Caco-2 (cell line): Measurements from ENCODE around the gene FAM9C. TPM values are rescaled to one million over a fixed set of nuclear protein-coding genes. Genes with fewer than 3 reads are reported as not detected.

Experiments
- Bru-seq: library from RNA; stranded (reverse); fragments of 400-500 nt; gene quantifications from one replicate; lab custom pipeline; 2021; lab: Mats Ljungman, UMichigan
- BruChase-seq, 2 experiments: library from RNA; stranded (reverse); fragments of 400-500 nt; gene quantifications; one replicate each; lab custom pipeline; 2021; lab: Mats Ljungman, UMichigan
- BruUV-seq: library from RNA; stranded (reverse); fragments of 400-500 nt; replicated peaks from 2 replicates; lab custom pipeline; 2021; lab: Mats Ljungman, UMichigan
- CTCF ChIA-PET: fragments of 300-600 bp; sonication (Branson Sonifier 250); formaldehyde crosslinking; loops from one replicate; lab custom pipeline; 2022; ENCODE audit warnings: antibody characterized with exemption; lab: Charles Lee
- POLR2A ChIA-PET: fragments of 300-600 bp; sonication (Branson Sonifier 250); formaldehyde crosslinking; loops from one replicate; lab custom pipeline; 2022; ENCODE audit warnings: antibody characterized with exemption; lab: Charles Lee
- DNase-seq, 2 experiments: peaks; one replicate each; pipeline versions ENCODE4 v3.0.0 to v3.0.0-alpha.2; 2020 to 2022
- H3K27me3 ChIP-seq: replicated peaks from 2 replicates; pipeline ENCODE4 v1.6.0; 2011; ENCODE audit warnings: low read length; ENCODE audit not compliant: control insufficient read depth, insufficient read depth
- H3K36me3 ChIP-seq: 2 replicates; pipeline ENCODE4 v1.5.1; 2011; ENCODE audit warnings: low read length; ENCODE audit not compliant: control insufficient read depth, insufficient read depth
- H3K4me1 ChIP-seq: fragments of 250-450 bp; sonication (Bioruptor Pico); 2 replicates; pipeline ENCODE4 v1.5.1; 2020; ENCODE audit warnings: mild to moderate bottlenecking
- H3K4me3 ChIP-seq: 2 replicates; pipeline ENCODE4 v1.5.1; 2011; ENCODE audit warnings: low read depth, mild to moderate bottlenecking, control low read depth, low read length
- H3K9me3 ChIP-seq: fragments of 250-450 bp; sonication (Bioruptor Pico); 2 replicates; pipeline ENCODE4 v1.5.1; 2020; ENCODE audit warnings: mild to moderate bottlenecking, moderate library complexity
- H3K27ac Mint-ChIP-seq: one replicate; pipeline ENCODE4 v1.8.0; 2022; ENCODE audit warnings: mixed read lengths; ENCODE audit not compliant: unreplicated experiment
- H3K27me3 Mint-ChIP-seq: one replicate; pipeline ENCODE4 v1.8.0; 2022; ENCODE audit warnings: mixed read lengths; ENCODE audit not compliant: insufficient read depth, unreplicated experiment
- H3K36me3 Mint-ChIP-seq: one replicate; pipeline ENCODE4 v1.8.0; 2022; ENCODE audit warnings: mild to moderate bottlenecking, mixed read lengths; ENCODE audit not compliant: insufficient read depth, unreplicated experiment
- H3K4me1 Mint-ChIP-seq: one replicate; pipeline ENCODE4 v1.8.0; 2022; ENCODE audit warnings: low read depth, mixed read lengths; ENCODE audit not compliant: unreplicated experiment
- H3K4me3 Mint-ChIP-seq: one replicate; pipeline ENCODE4 v1.8.0; 2022; ENCODE audit warnings: mild to moderate bottlenecking, moderate library complexity, mixed read lengths; ENCODE audit not compliant: unreplicated experiment
- H3K9me3 Mint-ChIP-seq: one replicate; pipeline ENCODE4 v1.8.0; 2022; ENCODE audit warnings: mixed read lengths; ENCODE audit not compliant: unreplicated experiment
- CTCF ChIP-seq, 2 experiments: fragments of 200-600 bp in 1 of 2; IDR thresholded peaks; 1 replicate in 1 of 2; 2 replicates in 1 of 2; pipeline versions ENCODE4 v1.5.1 to v1.8.0; 2011 to 2022; ENCODE audit warnings: antibody characterized with exemption in 1 of 2, control low read depth in 1 of 2, inconsistent platforms in 1 of 2, low read depth in 1 of 2, low read length in 1 of 2, mild to moderate bottlenecking in 1 of 2, moderate library complexity in 1 of 2; ENCODE audit not compliant: insufficient read depth in 1 of 2, severe bottlenecking in 1 of 2, unreplicated experiment in 1 of 2
- intact Hi-C: fragments of 100-400 bp; cut with micrococcal nuclease; formaldehyde crosslinking; loops from one replicate; pipeline ENCODE4 v1.10.0; 2022; ENCODE audit not compliant: unreplicated experiment
- long read RNA-seq: library from polyadenylated mRNA; stranded (forward); transcript quantifications from one replicate; pipeline ENCODE4 v2.0.0, GENCODE V29; 2022
- total RNA-seq: library from RNA; stranded (reverse); gene quantifications from 2 replicates; pipeline ENCODE4 v1.2.3, GENCODE V29; 2022

Gene FAM9C
- not detected in 2 replicates for total RNA-seq
- not detected for Bru-seq, nascent RNA
- percentile 8 among the genes with signal in this experiment for BruChase-seq, experiment 1, labeled RNA remaining after a 2-hour chase
- BruChase-seq, experiment 2, labeled RNA remaining after a 6-hour chase = not detected
- long read RNA-seq = 0 reads

GRCh38 chrX:13044441-13044840 is at the start of gene FAM9C:
TSS of gene FAM9C (minus strand) at chrX:13044620. CDS start at chrX:13043789, 831 bp downstream.
- Histone ChIP-seq H3K36me3 (no peaks in the 10 kb centered on the region), H3K4me1 (no peaks in the 10 kb centered on the region), H3K9me3 (no peaks in the 10 kb centered on the region), H3K27me3 (no peaks in the 10 kb centered on the region), H3K4me3 (no peak within 1 kb of the TSS)
- Mint-ChIP-seq H3K27me3 (no peaks in the 10 kb centered on the region), H3K9me3 (no peaks in the 10 kb centered on the region), H3K27ac (no peak within 1 kb of the TSS), H3K36me3 (no peaks in the 10 kb centered on the region), H3K4me3 (no peak within 1 kb of the TSS), H3K4me1 (no peaks in the 10 kb centered on the region)
- BruUV-seq = no TSS peak
- POLR2A ChIA-PET = no interaction called here
- TF ChIP-seq CTCF (IDR thresholded peaks at IDR 0.05; ENCODE audit: insufficient read depth in 1 of 2, low read depth in 1 of 2, low read length in 1 of 2, severe bottlenecking in 1 of 2, unreplicated experiment in 1 of 2) = no peak
- DNase-seq = no peak
- CTCF ChIA-PET = no interaction called here
- intact Hi-C loops = no loop called here

GRCh38 chrX:13093529-13094140 is 49.2 kb upstream of the FAM9C start:
- H3K9me3 Mint-ChIP-seq = no peaks in the 10 kb centered on the region
- intact Hi-C loops = loop anchor here (10.0 kb wide), 1 partner anchor 119 kb away; the partner anchor contains the start of gene TMSB4X
- H3K4me3 Mint-ChIP-seq = no peak overlapping the region
- Histone ChIP-seq H3K4me1 (no peaks in the 10 kb centered on the region), H3K4me3 (no peak overlapping the region), H3K27me3 (no peaks in the 10 kb centered on the region), H3K9me3 (no peaks in the 10 kb centered on the region), H3K36me3 (no peaks in the 10 kb centered on the region)
- ChIA-PET POLR2A (no interaction called here), CTCF (no interaction called here)
- H3K36me3 Mint-ChIP-seq = no peaks in the 10 kb centered on the region
- no peak overlapping the region for H3K27ac Mint-ChIP-seq
- H3K4me1 Mint-ChIP-seq = no peaks in the 10 kb centered on the region
- DNase-seq = no peak
- no peaks in the 10 kb centered on the region for H3K27me3 Mint-ChIP-seq
- TF ChIP-seq CTCF (IDR thresholded peaks at IDR 0.05; ENCODE audit: insufficient read depth in 1 of 2, low read depth in 1 of 2, low read length in 1 of 2, severe bottlenecking in 1 of 2, unreplicated experiment in 1 of 2) = no peak
- BruUV-seq = no TSS peak

- no peak overlapping the region for H3K4me3 Mint-ChIP-seq
- H3K27me3 Mint-ChIP-seq = no peaks in the 10 kb centered on the region
- H3K27ac Mint-ChIP-seq = no peak overlapping the region
- intact Hi-C loops = loop anchor here (10.0 kb wide), 1 partner anchor 118 kb away; the partner anchor contains the start of gene TMSB4X
- no peaks in the 10 kb centered on the region for H3K36me3 ChIP-seq
- no peaks in the 10 kb centered on the region for H3K4me1 Mint-ChIP-seq
- POLR2A ChIA-PET = no interaction called here
- no peak for DNase-seq
- no peaks in the 10 kb centered on the region for H3K9me3 Mint-ChIP-seq
- H3K4me1 ChIP-seq = no peaks in the 10 kb centered on the region
- no peaks in the 10 kb centered on the region for H3K27me3 ChIP-seq
- H3K9me3 ChIP-seq = no peaks in the 10 kb centered on the region
- H3K36me3 Mint-ChIP-seq = no peaks in the 10 kb centered on the region
- no peak overlapping the region for H3K4me3 ChIP-seq
- no peak for TF ChIP-seq CTCF (IDR thresholded peaks at IDR 0.05; ENCODE audit: insufficient read depth in 1 of 2, low read depth in 1 of 2, low read length in 1 of 2, severe bottlenecking in 1 of 2, unreplicated experiment in 1 of 2)
- BruUV-seq = no TSS peak
- CTCF ChIA-PET = no interaction called here
Measured at GRCh38 chrX:13092455-13092941, 48.1 kb upstream of the FAM9C start.
